ENCODE measurements around the gene TBX4.

Gene TBX4

GRCh38 chr17:61412860-61413660 lies 39.2 kb upstream of the TBX4 start:
- DNase-seq (ENCODE audit: low read depth, low spot score), result no peak

- DNase-seq (ENCODE audit: low read depth, low spot score), result no peak
Measured at GRCh38 chr17:61413661-61414126, 38.5 kb upstream of the TBX4 start.

GRCh38 chr17:61414141-61414935 lies 37.9 kb upstream of the TBX4 start:
- DNase-seq (ENCODE audit: low read depth, low spot score), result no peak

GRCh38 chr17:61414936-61415251 lies 37.3 kb upstream of the TBX4 start:
- DNase-seq (ENCODE audit: low read depth, low spot score), result no peak

- no peak for DNase-seq (ENCODE audit: low read depth, low spot score)
Measured at GRCh38 chr17:61415374-61416210, 36.6 kb upstream of the TBX4 start.

DNA sequence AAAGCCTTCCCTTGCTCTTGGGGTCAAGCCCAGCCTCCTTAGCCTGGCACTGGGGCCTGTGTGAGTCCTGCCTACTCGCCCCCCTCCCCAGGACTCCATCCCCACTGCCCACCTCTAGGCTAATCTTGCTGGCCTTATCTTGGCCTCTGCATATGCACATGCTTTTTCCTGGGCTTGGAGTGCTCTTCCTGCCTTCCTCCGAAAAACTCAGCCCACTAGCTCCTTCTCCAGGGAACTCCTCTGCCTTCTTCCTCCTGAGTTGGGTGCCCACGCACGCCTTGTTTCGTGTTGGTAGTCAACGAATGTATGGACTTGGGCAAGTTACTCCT lies 36.0 kb upstream of the TBX4 start:
- DNase-seq (ENCODE audit: low read depth, low spot score), result no peak

DNA sequence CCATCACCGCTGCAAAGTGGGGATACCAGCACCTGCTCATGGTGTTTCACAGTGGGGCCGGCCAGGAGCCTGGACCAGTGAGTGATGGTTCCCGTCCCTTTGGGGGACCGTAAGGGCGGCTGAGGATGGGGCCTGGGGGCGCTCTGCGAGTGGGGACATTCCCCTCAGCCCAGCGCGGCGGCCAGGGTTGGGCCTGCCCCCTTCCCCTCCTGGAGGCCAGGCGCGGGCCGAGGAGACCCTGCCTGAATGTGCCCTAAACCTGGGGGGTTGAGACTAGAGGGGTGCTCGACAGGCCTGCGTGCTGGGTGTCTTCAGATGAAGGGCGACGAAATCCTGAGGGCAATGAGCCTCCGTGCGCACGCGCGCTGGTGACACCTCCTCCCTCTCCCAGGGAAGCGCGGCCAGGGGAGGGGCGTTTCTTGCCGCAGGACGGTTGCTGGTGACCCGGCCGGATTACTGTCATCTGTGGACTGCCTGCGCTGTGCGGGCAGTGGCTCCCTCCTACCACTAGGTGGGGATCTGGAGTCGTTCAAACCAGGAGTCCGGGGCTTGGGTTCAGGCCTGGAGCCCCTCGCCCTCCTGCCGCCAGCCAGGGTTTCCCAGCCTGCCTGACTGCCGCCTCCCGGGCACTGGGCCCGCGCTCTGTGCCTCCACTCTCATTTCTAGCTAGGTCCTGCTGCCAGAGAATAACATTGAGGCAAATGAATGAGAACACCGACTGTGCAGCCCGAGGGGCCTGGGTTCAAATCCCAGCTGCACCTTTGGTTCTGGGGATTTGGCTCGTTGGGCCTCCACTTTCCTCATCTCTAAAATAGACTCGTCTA lies 35.5 kb upstream of the TBX4 start:
- DNase-seq (ENCODE audit: low read depth, low spot score), result no peak

GRCh38 chr17:61418449-61418848 lies 33.8 kb upstream of the TBX4 start:
- DNase-seq (ENCODE audit: low read depth, low spot score), result no peak

DNA sequence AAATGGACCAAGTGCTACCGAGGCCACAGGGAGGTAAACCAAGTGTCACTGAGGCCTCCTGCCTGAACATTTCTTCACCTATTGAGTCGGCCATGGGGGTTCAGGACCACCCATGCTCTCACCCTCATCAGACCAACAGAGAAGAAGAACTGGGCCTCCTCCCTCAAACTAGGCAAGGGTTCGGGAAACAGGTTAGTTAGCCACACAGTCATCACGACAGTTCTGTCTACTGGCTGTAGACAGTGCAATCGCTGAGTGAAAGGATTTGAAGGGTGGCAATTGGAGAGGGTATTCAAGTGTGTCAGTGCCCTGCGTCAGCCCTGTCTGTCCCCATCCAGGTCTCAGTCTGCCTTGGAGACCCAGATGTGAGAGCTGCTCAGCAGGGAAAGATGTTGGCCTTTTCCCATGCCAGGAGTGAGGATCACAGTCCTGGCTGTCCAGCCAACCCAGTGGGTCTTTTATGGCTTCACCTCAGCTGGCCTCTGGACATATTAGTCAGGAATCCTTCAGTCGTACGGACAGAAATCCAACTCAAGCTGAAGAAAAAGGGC lies 32.7 kb upstream of the TBX4 start:
- DNase-seq (ENCODE audit: low read depth, low spot score), result no peak

- DNase-seq (ENCODE audit: low read depth, low spot score), result no peak
Measured at GRCh38 chr17:61420052-61420451, 32.2 kb upstream of the TBX4 start.

- DNase-seq (ENCODE audit: low read depth, low spot score), result no peak
Measured at GRCh38 chr17:61420745-61421398, 31.4 kb upstream of the TBX4 start.

DNA sequence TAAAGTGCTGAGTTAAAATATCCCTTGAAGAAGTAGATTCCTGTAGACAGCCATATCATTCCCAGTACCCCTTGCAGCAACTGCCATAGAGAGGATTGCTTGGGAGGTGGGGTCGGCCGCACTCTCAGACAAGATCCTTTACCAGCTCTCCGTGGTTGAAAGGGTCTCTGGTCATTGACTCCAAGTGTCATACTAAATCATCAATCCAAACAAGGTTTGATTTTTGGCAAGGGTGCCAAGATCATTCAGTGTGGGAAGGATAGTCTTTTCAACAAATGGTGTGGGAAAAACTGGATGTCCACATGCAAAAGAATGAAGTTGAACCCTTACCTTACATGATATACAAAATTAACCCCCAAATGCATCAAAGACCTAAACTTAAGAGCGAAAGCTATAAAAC lies 30.8 kb upstream of the TBX4 start:
- DNase-seq (ENCODE audit: low read depth, low spot score), result no peak

GRCh38 chr17:61422116-61422799 lies 30.0 kb upstream of the TBX4 start:
- no peak for DNase-seq (ENCODE audit: low read depth, low spot score)

DNA sequence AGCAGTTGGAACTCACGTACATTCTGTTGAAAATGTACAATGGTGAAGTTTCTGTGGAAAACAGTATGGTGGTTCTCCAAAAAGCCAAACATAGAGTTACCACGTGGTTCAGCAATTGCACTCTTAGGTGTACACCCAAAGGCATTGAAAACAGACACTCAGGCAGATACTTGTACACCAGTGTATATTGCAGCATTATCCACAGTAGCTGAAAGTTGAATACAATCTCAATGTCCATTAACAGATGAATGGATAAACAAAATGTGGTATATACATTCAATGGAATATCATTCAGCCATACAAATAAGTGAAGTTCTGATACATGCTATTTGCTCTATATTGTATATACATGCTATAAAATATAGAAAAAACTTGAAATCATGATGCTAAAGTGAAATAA lies 29.4 kb upstream of the TBX4 start:
- no peak for DNase-seq (ENCODE audit: low read depth, low spot score)

GRCh38 chr17:61423967-61424649 lies 28.1 kb upstream of the TBX4 start:
- DNase-seq (ENCODE audit: low read depth, low spot score), result no peak

DNA sequence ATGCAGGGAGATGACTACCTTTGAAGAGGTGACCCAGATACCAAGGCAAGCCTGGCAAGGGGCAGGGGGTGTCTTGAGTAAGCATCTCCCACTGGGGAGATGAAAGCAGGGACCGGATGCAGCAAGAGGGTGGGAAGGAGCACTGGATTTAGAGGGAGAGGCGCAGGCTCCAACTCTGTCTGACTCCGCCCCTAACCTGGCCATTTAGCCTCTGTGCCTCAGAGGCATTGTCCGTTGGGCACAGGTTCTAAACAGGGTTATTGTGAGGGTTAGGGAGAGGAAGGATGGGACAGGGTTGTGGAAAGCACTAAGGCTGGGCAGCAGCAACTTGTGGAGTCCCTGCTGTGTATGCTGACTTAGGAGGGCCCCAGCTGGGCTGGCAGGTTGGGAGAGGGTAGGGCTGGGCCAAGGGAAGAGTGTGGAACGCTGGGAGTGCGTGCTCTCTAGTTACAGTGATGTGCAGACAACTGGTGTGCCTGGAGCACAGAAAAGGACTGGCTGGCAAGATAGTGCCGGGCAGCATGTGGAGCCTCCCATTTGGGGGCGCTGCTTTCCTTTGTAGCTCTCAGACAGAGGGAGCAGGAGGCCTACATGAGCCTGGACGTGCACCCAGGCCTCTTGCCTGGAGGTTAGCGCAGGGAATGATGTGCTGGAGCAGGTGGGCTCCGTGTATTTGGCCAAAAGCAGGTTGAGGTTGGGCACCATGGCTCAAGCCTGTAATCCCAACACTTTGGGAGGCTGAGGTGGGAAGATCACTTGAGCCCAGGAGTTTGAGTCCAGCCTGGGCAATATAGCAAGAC lies 26.3 kb upstream of the TBX4 start:
- no peak for DNase-seq (ENCODE audit: low read depth, low spot score)

DNA sequence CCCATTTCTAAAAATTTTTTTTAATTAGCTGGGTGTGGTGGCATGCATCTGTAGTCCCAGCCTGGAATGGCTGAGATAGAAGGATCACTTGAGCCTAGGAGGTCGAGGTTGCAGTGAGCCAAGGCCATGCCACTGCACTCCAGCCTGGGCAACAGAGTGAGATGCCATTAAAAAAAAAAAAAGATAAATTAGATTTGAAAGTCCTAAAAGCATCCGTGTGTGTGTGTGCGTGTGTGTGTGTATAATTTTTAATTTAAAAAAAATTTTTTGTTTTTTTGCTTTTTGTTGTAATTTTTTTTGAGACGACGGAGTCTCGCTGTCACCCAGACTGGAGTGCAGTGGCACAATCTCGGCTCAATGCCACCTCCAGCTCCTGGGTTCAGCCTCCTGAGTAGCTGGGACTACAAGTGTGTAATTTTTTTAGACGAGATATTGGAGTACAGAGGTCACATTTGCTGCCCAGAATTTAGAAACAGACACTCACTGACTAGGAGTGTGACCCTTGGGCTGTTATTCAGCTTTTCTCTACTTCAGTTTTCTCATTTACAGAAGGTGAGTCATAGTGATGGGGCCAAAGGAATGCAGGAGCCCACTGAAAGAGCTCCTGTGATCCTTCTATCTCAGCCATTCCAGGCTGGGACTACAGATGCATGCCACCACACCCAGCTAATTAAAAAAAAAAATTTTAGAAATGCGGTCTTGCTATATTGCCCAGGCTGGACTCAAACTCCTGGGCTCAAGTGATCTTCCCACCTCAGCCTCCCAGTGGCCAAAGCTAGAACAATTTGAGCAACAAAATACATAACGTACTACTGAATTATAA lies 25.5 kb upstream of the TBX4 start:
- no peak for DNase-seq (ENCODE audit: low read depth, low spot score)

GRCh38 chr17:61427567-61427966 lies 24.7 kb upstream of the TBX4 start:
- DNase-seq (ENCODE audit: low read depth, low spot score), result no peak

Measured in brain pericyte (primary cell).